Type B pancreatic cell (in vitro differentiated cells): Measurements from ENCODE around the gene AADAT. TPM values are rescaled to one million over a fixed set of nuclear protein-coding genes. Genes with fewer than 3 reads are reported as not detected.

ENCODE experiments used
- DNase-seq: peaks from one replicate; pipeline ENCODE4 v3.0.0; 2021; ENCODE audit warnings: mixed read lengths; ENCODE audit not compliant: unreplicated experiment; ENCODE audit errors: extremely low spot score
- H3K27ac Mint-ChIP-seq: 2 replicates; pipeline ENCODE4 v1.8.0; 2021; ENCODE audit warnings: mild to moderate bottlenecking, mixed read lengths
- H3K27me3 Mint-ChIP-seq: 2 replicates; pipeline ENCODE4 v1.8.0; 2021; ENCODE audit warnings: mixed read lengths
- H3K36me3 Mint-ChIP-seq: 2 replicates; pipeline ENCODE4 v1.8.0; 2021; ENCODE audit warnings: mixed read lengths
- H3K4me1 Mint-ChIP-seq: one replicate; pipeline ENCODE4 v1.8.0; 2021; ENCODE audit warnings: mixed read lengths; ENCODE audit not compliant: unreplicated experiment
- H3K4me3 Mint-ChIP-seq: 2 replicates; pipeline ENCODE4 v1.8.0; 2021; ENCODE audit warnings: mild to moderate bottlenecking, mixed read lengths
- H3K9me3 Mint-ChIP-seq: 2 replicates; pipeline ENCODE4 v1.8.0; 2021; ENCODE audit warnings: mixed read lengths
- total RNA-seq: library from RNA; stranded (reverse); gene quantifications from 2 replicates; pipeline ENCODE4 v1.2.1, GENCODE V29; 2021; ENCODE audit warnings: low replicate concordance
- TF ChIP-seq, protein P1 (sequence below): fragments of 200-600 bp; sonication (generic); conservative IDR thresholded peaks from 2 replicates; pipeline ENCODE4 v1.5.0; 2021; ENCODE audit warnings: antibody characterized with exemption, mild to moderate bottlenecking

The AADAT gene
- total RNA-seq, 1 donor from 2014 or later: 27.1 TPM

DNA sequence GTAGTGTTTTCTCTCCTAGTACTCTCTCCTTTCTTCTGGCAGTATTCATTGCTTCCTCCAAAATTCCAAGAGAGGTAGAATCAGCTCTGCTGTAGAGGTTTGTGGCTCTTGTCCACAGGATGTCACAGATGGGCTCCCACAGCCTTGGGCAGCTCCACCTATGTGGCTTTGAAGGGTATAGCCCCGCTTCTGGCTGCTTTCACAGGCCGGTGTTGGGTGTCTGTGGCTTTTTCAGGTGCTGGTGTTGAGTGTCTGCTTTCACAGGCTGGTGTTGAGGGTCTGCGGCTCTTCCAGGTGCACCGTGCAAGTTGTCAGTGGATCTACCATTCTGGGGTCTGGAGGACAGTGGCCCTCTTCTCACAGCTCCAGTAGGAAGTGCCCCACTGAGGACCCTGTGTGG is 7.9 kb upstream of the AADAT start:
- TF ChIP-seq, protein P1, sequence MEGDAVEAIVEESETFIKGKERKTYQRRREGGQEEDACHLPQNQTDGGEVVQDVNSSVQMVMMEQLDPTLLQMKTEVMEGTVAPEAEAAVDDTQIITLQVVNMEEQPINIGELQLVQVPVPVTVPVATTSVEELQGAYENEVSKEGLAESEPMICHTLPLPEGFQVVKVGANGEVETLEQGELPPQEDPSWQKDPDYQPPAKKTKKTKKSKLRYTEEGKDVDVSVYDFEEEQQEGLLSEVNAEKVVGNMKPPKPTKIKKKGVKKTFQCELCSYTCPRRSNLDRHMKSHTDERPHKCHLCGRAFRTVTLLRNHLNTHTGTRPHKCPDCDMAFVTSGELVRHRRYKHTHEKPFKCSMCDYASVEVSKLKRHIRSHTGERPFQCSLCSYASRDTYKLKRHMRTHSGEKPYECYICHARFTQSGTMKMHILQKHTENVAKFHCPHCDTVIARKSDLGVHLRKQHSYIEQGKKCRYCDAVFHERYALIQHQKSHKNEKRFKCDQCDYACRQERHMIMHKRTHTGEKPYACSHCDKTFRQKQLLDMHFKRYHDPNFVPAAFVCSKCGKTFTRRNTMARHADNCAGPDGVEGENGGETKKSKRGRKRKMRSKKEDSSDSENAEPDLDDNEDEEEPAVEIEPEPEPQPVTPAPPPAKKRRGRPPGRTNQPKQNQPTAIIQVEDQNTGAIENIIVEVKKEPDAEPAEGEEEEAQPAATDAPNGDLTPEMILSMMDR: no peak
- Mint-ChIP-seq H3K27me3 (no peaks in the 10 kb centered on the region), H3K4me3 (no peak overlapping the region), H3K9me3 (no peaks in the 10 kb centered on the region), H3K4me1 (peaks cover 9% of the 10 kb centered on the region), H3K36me3 (no peaks in the 10 kb centered on the region), H3K27ac (no peak overlapping the region)
- DNase-seq: no peak

DNA sequence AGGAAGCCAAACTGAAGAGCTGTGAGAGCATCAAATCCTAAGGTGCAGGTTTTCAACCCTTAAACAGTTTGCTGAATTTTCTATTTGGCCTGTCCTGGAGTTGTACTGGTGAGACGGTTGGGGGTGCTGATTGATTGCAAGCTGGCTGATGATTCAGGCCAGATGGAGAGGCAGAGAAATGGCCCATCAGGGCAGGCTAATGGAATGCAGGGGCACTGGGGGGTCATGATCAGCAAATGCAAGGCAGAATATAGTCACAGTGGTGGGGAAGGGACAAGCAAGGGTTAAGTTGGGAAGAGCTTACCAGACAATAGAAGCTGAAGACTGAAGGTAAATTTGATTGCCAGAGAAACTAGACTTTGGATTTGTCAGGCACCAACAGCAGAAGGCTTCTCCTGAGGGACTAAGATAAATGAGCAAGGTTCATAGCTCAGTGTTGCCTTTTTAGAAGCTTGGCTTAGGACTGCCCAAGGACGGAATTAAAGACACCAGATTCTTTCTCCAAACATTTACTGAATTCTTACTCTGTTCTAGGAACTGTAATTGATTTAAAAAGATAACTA is 4.3 kb upstream of the AADAT start:
- TF ChIP-seq, protein P1: no peak
- no peaks in the 10 kb centered on the region for H3K36me3 Mint-ChIP-seq

DNA sequence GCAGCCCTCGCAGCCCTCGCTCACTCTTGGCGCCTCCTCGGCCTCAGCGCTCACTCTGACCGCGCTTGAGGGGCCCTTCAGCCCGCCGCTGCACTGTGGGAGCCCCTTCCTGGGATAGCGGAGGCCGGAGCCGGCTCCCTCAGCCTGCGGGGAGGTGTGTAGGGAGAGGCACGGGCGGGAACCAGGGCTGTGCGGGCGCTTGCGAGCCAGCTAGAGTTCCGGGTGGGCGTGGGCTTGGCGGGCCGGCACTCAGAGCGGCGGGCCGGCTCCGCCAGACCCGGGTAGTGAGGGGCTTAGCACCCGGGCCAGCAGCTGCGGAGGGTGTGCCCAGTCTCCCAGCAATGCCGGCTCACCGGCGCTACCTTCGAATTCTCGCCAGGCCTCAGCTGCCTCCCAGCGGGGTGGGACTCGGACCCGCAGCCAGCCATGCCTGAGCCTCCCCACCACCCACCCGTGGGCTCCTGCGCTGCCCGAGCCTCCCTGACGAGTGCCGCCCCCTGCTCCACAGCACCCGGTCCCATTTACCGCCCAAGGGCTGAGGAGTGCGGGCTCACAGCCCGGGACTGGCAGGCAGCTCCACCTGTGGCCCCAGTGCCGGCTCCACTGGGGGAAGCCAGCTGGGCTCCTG is 1.4 kb upstream of the AADAT start:
- Mint-ChIP-seq H3K27ac (no peak overlapping the region), H3K36me3 (peaks cover 20% of the 10 kb centered on the region), H3K9me3 (no peaks in the 10 kb centered on the region), H3K4me1 (peaks cover 33% of the 10 kb centered on the region), H3K4me3 (peak overlapping the region; percentile 98), H3K27me3 (no peaks in the 10 kb centered on the region)
- TF ChIP-seq, protein P1: no peak
- no peak for DNase-seq

More for the DNA sequence above, 4.3 kb upstream of the AADAT start:
- Mint-ChIP-seq H3K4me3 (no peak overlapping the region), H3K9me3 (no peaks in the 10 kb centered on the region), H3K27me3 (no peaks in the 10 kb centered on the region), H3K4me1 (peaks cover 22% of the 10 kb centered on the region), H3K27ac (no peak overlapping the region)
- no peak for DNase-seq

DNA sequence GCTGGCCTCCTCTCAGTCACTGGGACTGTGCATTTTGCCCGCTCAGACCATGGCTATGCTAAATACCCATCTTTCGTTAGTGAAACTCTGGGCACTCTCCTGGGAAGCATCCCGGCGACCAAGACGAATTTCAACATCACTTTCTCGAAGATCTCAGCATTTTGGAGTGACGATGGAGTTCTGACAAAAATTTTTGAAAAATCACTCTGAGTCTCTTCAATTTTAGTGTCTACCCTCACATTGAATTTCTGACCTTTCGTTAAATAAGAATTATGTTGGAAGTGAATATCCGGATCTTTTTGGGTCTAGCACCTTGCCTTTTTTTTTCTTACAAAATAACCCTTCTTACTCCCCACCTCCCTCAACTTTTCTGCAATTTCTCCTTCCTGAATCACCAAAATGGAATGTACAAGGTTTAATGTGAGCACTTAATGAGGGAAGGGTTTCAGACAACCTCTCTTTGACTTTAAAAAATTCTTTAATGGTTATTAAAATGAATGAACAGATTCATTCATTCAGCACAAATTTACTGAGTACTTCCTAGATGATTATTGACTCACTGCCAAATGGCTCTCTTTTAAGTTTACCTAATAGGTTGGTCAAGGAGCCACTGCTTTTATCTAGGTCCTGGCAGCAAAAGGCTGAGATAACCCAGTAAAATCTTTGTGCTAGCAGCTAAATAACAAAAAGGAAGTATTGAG is 746 bp upstream of the AADAT start:
- Mint-ChIP-seq H3K27me3 (no peaks in the 10 kb centered on the region), H3K4me3 (peak overlapping the region; percentile 98), H3K36me3 (peaks cover 24% of the 10 kb centered on the region), H3K4me1 (peaks cover 33% of the 10 kb centered on the region), H3K27ac (peak overlapping the region; percentile 75), H3K9me3 (no peaks in the 10 kb centered on the region)
- no peak for DNase-seq
- TF ChIP-seq, protein P1: no peak

DNA sequence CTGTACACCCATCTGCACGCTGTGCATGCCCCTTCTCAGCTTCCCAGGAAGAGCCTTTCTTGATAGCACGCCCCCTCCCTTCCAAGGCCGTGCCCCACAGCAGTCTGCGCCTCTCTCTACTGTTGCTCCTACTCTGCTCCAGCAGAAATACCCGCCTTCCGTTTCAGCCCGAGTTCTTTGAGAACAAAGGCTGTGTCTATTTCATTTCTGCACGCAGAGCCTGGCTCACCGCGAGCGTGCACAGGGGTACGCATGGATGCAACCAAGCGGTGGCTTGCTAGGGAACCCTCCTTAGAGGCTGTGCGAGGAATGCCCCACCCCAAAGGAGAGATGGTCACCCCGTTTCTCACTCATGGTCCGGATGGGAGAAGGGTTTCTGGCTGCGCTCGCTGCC is 485 bp downstream of the AADAT start:
- peak overlapping the region; percentile 92 for H3K27ac Mint-ChIP-seq

More for the DNA sequence above, 485 bp downstream of the AADAT start:
- no peak for DNase-seq
- Mint-ChIP-seq H3K9me3 (no peaks in the 10 kb centered on the region), H3K27me3 (no peaks in the 10 kb centered on the region), H3K36me3 (peaks cover 35% of the 10 kb centered on the region), H3K4me1 (peaks cover 32% of the 10 kb centered on the region), H3K4me3 (peak overlapping the region; percentile 98)
- TF ChIP-seq, protein P1: no peak
